H1 (cell line): ENCODE measurements around the gene ABL1. TPM values are rescaled to one million over a fixed set of nuclear protein-coding genes. Genes with fewer than 3 reads are reported as not detected.

ENCODE experiments used
- ATF3 ChIP-seq: IDR thresholded peaks from 2 replicates; pipeline ENCODE4 v1.6.1; 2011; ENCODE audit warnings: low read depth, mild to moderate bottlenecking, low read length; ENCODE audit not compliant: insufficient read depth
- BRCA1 ChIP-seq: IDR thresholded peaks from 2 replicates; pipeline ENCODE4 v1.6.1; 2012; ENCODE audit warnings: low read depth, low read length, improper control_type of control experiment
- CHD1 ChIP-seq: IDR thresholded peaks from 2 replicates; pipeline ENCODE4 v1.6.1; 2012; ENCODE audit warnings: low read depth, low read length, improper control_type of control experiment
- GTF2F1 ChIP-seq: IDR thresholded peaks from 2 replicates; pipeline ENCODE4 v1.6.1; 2012; ENCODE audit warnings: low read depth, low read length, improper control_type of control experiment, borderline replicate concordance
- RAD21 ChIP-seq, 2 experiments: IDR thresholded peaks in 1 of 2; conservative IDR thresholded peaks in 1 of 2; 2 replicates each; pipeline ENCODE4 v1.6.1; 2011; ENCODE audit warnings: low read depth in 2 of 2, low read length in 2 of 2, improper control_type of control experiment in 1 of 2, inconsistent platforms in 1 of 2, mild to moderate bottlenecking in 1 of 2, moderate library complexity in 1 of 2
- RNF2 ChIP-seq: fragments of 200-900, 300-1000 bp; sonication (generic); IDR thresholded peaks from 2 replicates; pipeline ENCODE4 v1.7.1; 2016; ENCODE audit warnings: borderline replicate concordance, low read depth, mild to moderate bottlenecking, antibody characterized with exemption, low read length; ENCODE audit not compliant: poor library complexity, severe bottlenecking; ENCODE audit errors: missing control alignments
- SIRT6 ChIP-seq: IDR thresholded peaks from one replicate; pipeline ENCODE4 v1.7.1; 2012; ENCODE audit warnings: low read length, inconsistent platforms
- TAF1 ChIP-seq: IDR thresholded peaks from 2 replicates; pipeline ENCODE4 v1.6.1; 2011; ENCODE audit warnings: mild to moderate bottlenecking, low read depth, low read length
- TBP ChIP-seq: IDR thresholded peaks from 2 replicates; pipeline ENCODE4 v1.6.1; 2011; ENCODE audit warnings: low read depth, low read length, improper control_type of control experiment
- polyA plus RNA-seq, 7 experiments: library from polyadenylated mRNA; depleted of rRNA in 3 of 7; stranded (reverse) in 5 of 7; unstranded in 2 of 7; fragments of >200 nt in 5 of 7; fragments of 200-250 nt in 2 of 7; gene quantifications; 1 replicate in 5 of 7; 2 replicates in 1 of 7; 4 replicates in 1 of 7; pipeline versions ENCODE4 v1.2.1 to v1.2.3, GENCODE V29; 2011 to 2013; ENCODE audit warnings: missing spikeins in 2 of 7, mixed read lengths in 2 of 7
- total RNA-seq: library from RNA; stranded (reverse); fragmentation: NEBNext Ultra II Directional; extraction: Animal tissue kit (Norgen Biotek cat#: 25700); gene quantifications from 2 replicates; pipeline ENCODE4 v1.2.1, GENCODE V29; 2021

ABL1 gene
- total and polyA plus RNA-seq, 2 of the 8 experiments (the other 6 are each of a cell fraction or from before 2014, with no cell fraction given) = 35.3 to 104 TPM

GRCh38 chr9:130929571-130930038 lies 94.6 kb downstream of the ABL1 start (continued):
- TF ChIP-seq TAF1 (no peak), GTF2F1 (no peak), RAD21 (IDR thresholded peaks at IDR 0.05 in 1 of 2, conservative IDR thresholded peaks at IDR 0.05 in 1 of 2; ENCODE audit: low read depth in 2 of 2, low read length in 2 of 2) (no peak), BRCA1 (no peak), ATF3 (no peak), CHD1 (no peak), RNF2 (no peak), TBP (no peak), SIRT6 (no peak)
